Mesangial cell (primary cell): ENCODE data around the gene FAM53A. TPM values are rescaled to one million over a fixed set of nuclear protein-coding genes. Genes with fewer than 3 reads are reported as not detected.

Experiments
- total RNA-seq: library from RNA; depleted of rRNA; stranded (reverse); fragments of >200 nt; gene quantifications from 2 replicates; pipeline ENCODE4 v1.2.3, GENCODE V29; 2015

Gene FAM53A, protein sequence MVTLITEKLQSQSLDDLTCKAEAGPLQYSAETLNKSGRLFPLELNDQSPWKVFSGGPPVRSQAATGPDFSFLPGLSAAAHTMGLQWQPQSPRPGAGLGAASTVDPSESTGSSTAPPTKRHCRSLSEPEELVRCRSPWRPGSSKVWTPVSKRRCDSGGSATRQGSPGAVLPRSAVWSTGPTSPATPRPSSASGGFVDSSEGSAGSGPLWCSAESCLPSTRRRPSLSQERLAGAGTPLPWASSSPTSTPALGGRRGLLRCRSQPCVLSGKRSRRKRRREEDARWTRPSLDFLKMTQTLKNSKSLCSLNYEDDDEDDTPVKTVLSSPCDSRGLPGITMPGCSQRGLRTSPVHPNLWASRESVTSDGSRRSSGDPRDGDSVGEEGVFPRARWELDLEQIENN
- total RNA-seq = 2.9 and 8.4 TPM in 2 replicates

DNA sequence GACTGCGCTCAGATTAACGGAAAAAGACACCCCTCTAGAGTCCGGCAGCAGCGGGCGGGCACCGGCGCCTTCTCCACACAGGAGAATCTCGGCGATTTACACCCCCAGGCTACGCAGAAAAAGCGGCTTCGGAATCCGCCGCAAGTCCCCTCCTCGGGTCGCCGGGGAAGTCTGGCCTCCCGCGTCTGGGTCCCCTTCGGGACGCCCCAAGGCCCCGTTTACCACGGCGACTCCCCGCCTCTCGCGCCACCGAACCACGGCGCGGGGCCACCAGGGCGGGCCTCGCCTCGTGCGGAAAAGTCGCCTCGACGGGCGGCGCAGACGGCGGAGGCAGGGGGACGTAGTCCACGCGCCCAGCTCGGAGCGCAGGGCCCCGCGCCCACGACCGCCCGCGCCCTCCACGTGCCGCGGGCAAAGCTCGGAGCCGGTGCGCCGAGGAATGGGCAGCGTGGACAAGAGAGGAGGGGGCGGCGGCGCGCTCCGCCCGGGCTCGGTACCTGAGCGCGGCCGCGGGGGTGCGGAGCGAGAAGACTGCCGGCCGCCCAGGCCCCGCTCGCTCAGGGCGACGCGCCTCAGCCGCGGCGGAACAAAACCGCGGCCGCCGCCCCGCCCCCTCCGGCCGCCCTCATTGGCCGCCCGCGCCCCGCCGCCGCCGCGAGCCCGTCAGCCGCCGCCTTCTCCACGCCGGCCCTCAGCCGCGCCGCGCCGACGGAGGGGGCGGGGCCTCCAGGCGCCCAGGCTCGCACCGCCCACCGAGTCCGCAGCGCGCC, at the start of gene FAM53A:
TSS of gene FAM53A (minus strand) at position 578 of the 770 bp plus-strand sequence. CDS start 15,572 bp downstream, outside the sequence.

DNA sequence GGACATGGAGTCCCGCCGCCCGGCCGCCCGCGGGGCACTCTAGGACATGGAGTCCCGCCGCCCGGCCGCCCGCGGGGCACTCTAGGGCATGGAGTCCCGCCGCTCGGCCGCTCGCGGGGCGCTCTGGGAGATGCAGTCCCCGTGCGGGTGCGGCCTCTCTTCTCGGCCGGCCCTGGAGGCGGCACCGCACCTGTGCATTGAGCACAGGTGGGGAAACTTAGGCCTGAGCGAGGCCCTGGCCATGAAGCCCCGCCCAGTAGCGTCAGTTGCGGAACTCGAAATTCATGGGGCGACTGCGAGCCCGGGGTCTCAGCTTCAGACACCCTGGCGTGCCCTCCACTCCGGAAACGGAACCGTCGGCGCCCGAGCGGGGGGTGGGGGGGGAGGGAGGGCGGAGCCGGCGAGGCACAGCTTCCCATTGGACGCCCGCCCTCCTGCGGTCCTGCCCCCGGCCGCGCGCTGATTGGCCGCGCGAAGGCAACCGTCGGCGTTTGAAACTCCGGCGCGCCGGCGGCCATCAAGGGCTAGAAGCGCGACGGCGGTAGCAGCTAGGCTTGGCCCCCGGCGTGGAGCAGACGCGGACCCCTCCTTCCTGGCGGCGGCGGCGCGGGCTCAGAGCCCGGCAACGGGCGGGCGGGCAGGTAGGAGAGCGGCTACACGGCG, 37.0 kb upstream of the FAM53A start, which contains the start of the genes TACC3 and TMEM129:
TSS of gene TACC3 (plus strand) at position 519 of the 663 bp plus-strand sequence. CDS start 1,901 bp downstream, outside the sequence.
TSS of gene TMEM129 (minus strand) at position 321 of the 663 bp plus-strand sequence. CDS start 486 bp downstream, outside the sequence.

DNA sequence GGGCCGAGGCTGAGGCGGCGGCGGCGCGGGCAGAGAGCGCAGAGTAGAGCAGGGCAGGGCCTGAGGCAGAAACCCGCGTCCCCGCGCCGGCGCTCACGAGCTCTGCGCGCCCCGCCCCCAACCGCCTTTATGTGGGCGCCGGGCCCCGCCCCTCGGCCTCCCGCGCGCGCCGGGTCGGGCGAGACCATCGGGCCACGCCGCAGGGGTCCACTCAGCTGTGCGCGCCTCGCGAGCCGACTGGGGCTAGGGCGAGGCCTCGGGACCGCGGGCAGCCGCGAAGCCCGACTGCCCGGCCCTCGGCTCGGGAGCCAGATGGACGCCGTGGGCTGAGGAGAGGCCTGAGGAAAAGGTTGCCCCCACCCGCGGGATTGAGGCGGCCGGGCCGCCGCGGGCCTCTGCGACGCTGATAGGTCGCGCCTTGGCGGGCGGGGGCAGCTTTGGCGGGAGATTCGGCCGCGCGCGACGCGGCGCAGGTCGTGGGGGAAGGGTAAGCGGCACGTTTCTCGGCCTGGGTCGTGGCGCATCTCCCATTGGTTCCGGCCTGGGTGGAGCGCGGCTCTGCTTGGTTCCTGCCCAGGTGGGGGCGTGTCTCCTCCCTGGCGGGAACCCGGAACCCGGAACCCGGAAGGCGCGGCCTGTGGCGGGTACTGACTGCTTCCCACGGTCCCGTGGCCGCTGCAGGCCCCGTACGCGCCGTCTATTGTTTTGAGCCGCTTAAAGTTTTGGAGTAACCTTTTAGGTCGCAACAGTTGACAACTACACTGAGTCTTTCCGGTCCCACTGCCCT, 28.3 kb upstream of the FAM53A start, which contains the start of gene SLBP:
TSS of gene SLBP (minus strand) at position 104 of the 787 bp plus-strand sequence. CDS start 131 bp downstream, outside the sequence.

Other genes with a start within 250 kb of the FAM53A start
- 78.3 and 106 TPM in 2 replicates for gene SLBP, start 28.0 kb upstream of the FAM53A start, total RNA-seq
- gene TMEM129, start 37.0 kb upstream of the FAM53A start, total RNA-seq = 43.3 and 105 TPM in 2 replicates
- gene TACC3, start 37.2 kb upstream of the FAM53A start, total RNA-seq = 10.3 and 132 TPM in 2 replicates
- 2.4 and 17.5 TPM in 2 replicates for gene FGFR3, start 109.0 kb upstream of the FAM53A start, total RNA-seq
- 56.8 and 63.9 TPM in 2 replicates for gene LETM1, start 171.8 kb upstream of the FAM53A start, total RNA-seq
- gene NSD2, start 187.1 kb upstream of the FAM53A start, total RNA-seq = 32.2 and 86.0 TPM in 2 replicates